Effector memory CD8-positive, alpha-beta T cell (primary cell): Measurements from ENCODE around the gene ARHGAP24.

Source experiments
- ATAC-seq: fragments of 150-1000 bp; cut with Tn5 transposase; replicated peaks from 2 replicates; pipeline ENCODE4 v1.10.0; 2021; ENCODE audit warnings: mild to moderate bottlenecking, moderate library complexity
- DNase-seq, 3 experiments: peaks; one replicate each; pipeline ENCODE4 v3.0.0; 2021
- H3K27ac Mint-ChIP-seq, 2 donors: one replicate each; pipeline ENCODE4 v1.8.0; 2022; ENCODE audit warnings: mild to moderate bottlenecking in 2 of 2, mixed read lengths in 2 of 2, moderate library complexity in 2 of 2
- H3K27me3 Mint-ChIP-seq, 2 donors: one replicate each; pipeline ENCODE4 v1.8.0; 2022; ENCODE audit warnings: mixed read lengths in 2 of 2
- H3K36me3 Mint-ChIP-seq: one replicate; pipeline ENCODE4 v1.8.0; 2022; ENCODE audit warnings: mild to moderate bottlenecking, moderate library complexity, mixed read lengths; ENCODE audit not compliant: insufficient read depth
- H3K4me1 Mint-ChIP-seq, 2 donors: one replicate each; pipeline ENCODE4 v1.8.0; 2022; ENCODE audit warnings: low read depth in 2 of 2, mixed read lengths in 2 of 2
- H3K4me3 Mint-ChIP-seq, 2 donors: one replicate each; pipeline ENCODE4 v1.8.0; 2022; ENCODE audit warnings: mild to moderate bottlenecking in 2 of 2, mixed read lengths in 2 of 2, moderate library complexity in 2 of 2
- H3K9me3 Mint-ChIP-seq, 2 donors: one replicate each; pipeline ENCODE4 v1.8.0; 2022; ENCODE audit warnings: mixed read lengths in 2 of 2

ARHGAP24 gene

DNA sequence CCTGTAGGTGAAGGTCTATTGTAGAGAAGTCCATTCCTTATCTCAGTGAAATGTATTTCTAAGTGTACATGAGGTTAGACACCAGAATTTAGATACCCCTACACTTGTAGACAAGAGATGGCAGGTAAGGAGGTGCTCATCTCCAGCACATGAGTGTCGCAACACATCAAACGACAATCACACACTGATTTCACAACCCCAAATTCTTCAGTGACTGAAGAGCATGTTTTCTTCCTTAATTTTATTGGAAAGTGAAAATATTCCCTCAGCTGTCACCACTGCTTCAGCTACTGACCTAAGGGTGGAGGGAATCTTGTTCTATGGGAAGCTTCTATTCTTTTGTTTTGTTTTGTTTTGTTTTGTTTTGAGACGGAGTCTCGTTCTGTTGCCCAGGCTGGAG lies 280.3 kb downstream of the ARHGAP24 start:
- Mint-ChIP-seq H3K9me3 (peaks cover 15 to 16% of the 10 kb centered on the region in 2 donors), H3K27ac (no peak overlapping the region), H3K4me3 (no peak overlapping the region), H3K27me3 (no peaks in the 10 kb centered on the region), H3K36me3 (no peaks in the 10 kb centered on the region), H3K4me1 (no peaks in the 10 kb centered on the region)
- DNase-seq: no peak
- ATAC-seq: no peak

DNA sequence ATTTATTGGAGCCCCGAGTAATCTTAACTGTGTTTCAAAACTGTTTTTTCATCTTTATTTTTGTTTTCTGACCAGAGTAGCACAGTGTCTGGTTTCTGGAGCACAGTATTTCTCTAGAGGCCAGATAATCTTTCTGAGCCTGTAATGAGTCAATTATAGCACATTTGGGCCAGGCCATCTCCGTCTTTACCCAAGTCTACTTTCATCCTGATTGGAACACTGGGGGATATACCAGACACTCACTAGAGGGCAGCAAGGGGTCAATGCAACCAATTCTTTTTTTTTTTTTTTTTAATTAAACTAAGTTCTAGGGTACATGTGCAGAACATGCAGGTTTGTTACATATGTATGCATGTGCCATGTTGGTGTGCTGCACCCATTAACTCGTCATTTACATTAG lies 282.0 kb downstream of the ARHGAP24 start:
- no peaks in the 10 kb centered on the region for H3K36me3 Mint-ChIP-seq
- no peak overlapping the region for H3K4me3 Mint-ChIP-seq
- peaks cover 14 to 15% of the 10 kb centered on the region in 2 donors for H3K9me3 Mint-ChIP-seq
- H3K27me3 Mint-ChIP-seq: no peaks in the 10 kb centered on the region
- H3K27ac Mint-ChIP-seq: no peak overlapping the region
- no peak for ATAC-seq
- no peaks in the 10 kb centered on the region for H3K4me1 Mint-ChIP-seq
- DNase-seq: no peak

GRCh38 chr4:85759388-85759787 lies 284.4 kb downstream of the ARHGAP24 start:
- no peak overlapping the region for H3K27ac Mint-ChIP-seq
- no peaks in the 10 kb centered on the region for H3K27me3 Mint-ChIP-seq
- no peak overlapping the region for H3K4me3 Mint-ChIP-seq

DNA sequence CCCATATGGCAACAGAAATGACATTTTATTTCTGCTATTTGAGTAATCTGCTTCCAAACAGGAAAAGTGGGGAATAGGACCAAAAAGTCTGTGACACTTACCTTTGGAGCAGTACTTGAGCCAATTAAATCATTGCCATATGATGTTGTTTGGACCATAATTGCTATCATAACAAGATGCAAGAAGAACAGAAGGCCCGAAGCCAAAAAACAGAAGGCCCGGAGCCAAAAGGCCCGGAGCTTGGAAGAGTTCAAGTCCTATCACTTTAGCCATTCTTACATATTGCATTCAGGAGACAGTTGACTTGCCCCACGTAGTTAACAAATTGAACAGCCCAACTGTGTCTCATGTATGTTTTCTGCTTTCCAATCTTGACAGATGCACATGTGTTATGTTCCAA lies 285.6 kb downstream of the ARHGAP24 start:
- DNase-seq (no peak), ATAC-seq (no peak)
- Mint-ChIP-seq H3K27me3 (no peaks in the 10 kb centered on the region), H3K27ac (no peak overlapping the region), H3K4me3 (no peak overlapping the region), H3K9me3 (peaks cover 10 to 12% of the 10 kb centered on the region in 2 donors), H3K4me1 (no peaks in the 10 kb centered on the region), H3K36me3 (no peaks in the 10 kb centered on the region)

More at GRCh38 chr4:85759388-85759787, 284.4 kb downstream of the ARHGAP24 start:
- ATAC-seq (no peak), DNase-seq (no peak)
- H3K9me3 Mint-ChIP-seq: peaks cover 10 to 13% of the 10 kb centered on the region in 2 donors
- H3K36me3 Mint-ChIP-seq: no peaks in the 10 kb centered on the region
- H3K4me1 Mint-ChIP-seq: no peaks in the 10 kb centered on the region

DNA sequence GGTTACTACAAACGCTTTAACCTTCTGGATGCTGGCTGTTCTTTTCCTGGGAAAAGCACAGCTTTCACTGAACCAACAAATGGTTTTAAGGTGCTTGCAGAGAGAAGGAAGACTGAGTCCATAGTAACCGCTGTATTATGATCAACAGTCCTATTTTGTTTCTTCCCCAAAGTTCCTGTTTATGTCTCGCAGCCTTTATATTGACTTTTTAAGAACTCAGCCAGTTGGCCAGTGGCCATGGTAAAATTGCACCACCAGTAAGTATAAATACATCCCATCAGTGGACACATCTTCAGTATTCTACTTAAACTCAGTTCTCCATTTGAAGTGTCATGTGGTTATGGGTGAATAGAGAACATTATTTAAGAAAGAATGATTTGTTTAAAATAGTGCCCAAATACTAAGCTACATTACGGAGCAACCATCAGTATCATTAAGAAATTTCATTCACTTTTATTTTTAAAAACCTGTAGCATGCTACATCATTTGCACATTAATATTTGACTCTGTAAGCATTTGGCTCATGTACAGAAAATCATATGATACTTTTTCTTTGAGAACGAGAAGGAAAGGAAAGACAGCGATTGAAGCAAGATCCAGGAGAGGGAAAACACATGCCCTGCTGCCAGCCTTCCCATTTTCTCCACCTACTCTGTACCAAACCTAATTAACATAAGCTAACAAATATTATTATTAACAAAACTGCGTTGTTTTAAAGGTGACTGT lies 287.0 kb downstream of the ARHGAP24 start:
- Mint-ChIP-seq H3K9me3 (peaks cover 10 to 12% of the 10 kb centered on the region in 2 donors), H3K27ac (no peak overlapping the region), H3K36me3 (no peaks in the 10 kb centered on the region), H3K4me1 (no peaks in the 10 kb centered on the region), H3K4me3 (no peak overlapping the region), H3K27me3 (no peaks in the 10 kb centered on the region)
- DNase-seq: no peak
- no peak for ATAC-seq

DNA sequence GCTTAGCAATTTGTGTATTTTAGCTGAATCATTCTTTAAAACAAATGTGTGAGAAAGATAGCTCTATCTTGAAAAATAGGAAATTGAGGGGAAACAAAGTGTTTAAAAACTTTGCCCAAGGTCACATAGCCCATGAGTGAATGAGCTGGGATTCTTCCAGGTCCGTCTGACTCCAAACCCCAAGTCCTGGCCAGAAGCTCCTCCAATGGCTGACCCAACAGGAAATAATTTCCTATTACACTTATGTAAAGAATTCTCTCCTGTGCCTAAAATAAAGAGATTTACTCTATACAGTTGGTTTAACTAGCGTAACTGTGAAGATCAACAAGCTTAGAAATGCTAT lies 287.6 kb downstream of the ARHGAP24 start:
- Mint-ChIP-seq H3K4me1 (no peaks in the 10 kb centered on the region), H3K27ac (no peak overlapping the region), H3K4me3 (no peak overlapping the region), H3K27me3 (no peaks in the 10 kb centered on the region), H3K9me3 (peaks cover 10 to 12% of the 10 kb centered on the region in 2 donors), H3K36me3 (no peaks in the 10 kb centered on the region)
- DNase-seq: no peak
- no peak for ATAC-seq

GRCh38 chr4:85763202-85763601 lies 288.3 kb downstream of the ARHGAP24 start:
- ATAC-seq: no peak
- Mint-ChIP-seq H3K36me3 (no peaks in the 10 kb centered on the region), H3K27me3 (no peaks in the 10 kb centered on the region), H3K4me3 (no peak overlapping the region), H3K9me3 (peaks cover 8 to 12% of the 10 kb centered on the region in 2 donors), H3K4me1 (no peaks in the 10 kb centered on the region), H3K27ac (no peak overlapping the region)
- DNase-seq: no peak

DNA sequence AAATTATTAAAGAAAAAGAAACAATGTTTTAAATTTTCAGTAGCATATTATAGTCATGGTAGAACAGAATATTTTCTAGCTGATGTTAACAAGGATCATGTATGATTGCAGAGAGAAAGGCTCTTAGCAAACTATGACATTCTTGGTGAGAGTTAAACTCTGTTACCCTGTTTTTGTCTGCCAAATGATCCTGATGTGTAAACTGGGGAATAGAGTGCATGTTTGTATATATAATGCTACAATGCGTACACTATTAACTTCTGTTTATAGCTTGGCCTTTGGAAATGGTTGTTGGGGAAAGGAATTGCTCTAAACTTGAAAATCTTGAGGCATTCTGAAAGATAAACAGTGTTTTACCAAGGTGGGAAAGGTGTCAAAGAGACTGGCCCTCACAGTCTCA lies 292.7 kb downstream of the ARHGAP24 start:
- ATAC-seq: no peak
- Mint-ChIP-seq H3K4me1 (no peaks in the 10 kb centered on the region), H3K36me3 (no peaks in the 10 kb centered on the region), H3K27me3 (no peaks in the 10 kb centered on the region), H3K9me3 (peaks cover 0 to 6% of the 10 kb centered on the region in 2 donors), H3K27ac (no peak overlapping the region), H3K4me3 (no peak overlapping the region)
- DNase-seq: no peak

DNA sequence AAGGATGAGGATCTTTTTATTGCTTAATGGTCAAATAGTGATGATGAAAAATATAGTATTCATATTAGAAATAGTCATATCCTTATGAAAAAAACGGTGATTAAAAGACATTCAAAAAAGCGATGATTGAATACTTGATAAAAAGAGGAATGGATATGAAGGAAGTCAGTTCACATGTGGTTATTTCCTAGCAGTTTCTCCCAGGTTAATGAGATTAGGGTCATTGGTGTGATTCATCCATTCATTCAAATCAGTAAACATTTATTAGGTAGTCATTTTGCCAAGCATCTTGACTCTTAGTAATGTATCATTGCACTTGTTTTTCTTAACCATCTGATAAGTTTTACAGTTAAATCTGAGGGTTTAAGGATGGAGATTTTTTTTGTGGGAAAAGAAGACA lies 294.1 kb downstream of the ARHGAP24 start:
- H3K27me3 Mint-ChIP-seq: no peaks in the 10 kb centered on the region
- no peak for DNase-seq
- ATAC-seq: no peak
- H3K4me3 Mint-ChIP-seq: no peak overlapping the region
- no peaks in the 10 kb centered on the region for H3K4me1 Mint-ChIP-seq
- peaks cover 0 to 12% of the 10 kb centered on the region in 2 donors for H3K9me3 Mint-ChIP-seq
- H3K27ac Mint-ChIP-seq: no peak overlapping the region
- H3K36me3 Mint-ChIP-seq: no peaks in the 10 kb centered on the region

- Mint-ChIP-seq H3K27ac (no peak overlapping the region), H3K4me1 (no peaks in the 10 kb centered on the region), H3K4me3 (no peak overlapping the region), H3K9me3 (peaks cover 8 to 26% of the 10 kb centered on the region in 2 donors), H3K36me3 (no peaks in the 10 kb centered on the region), H3K27me3 (no peaks in the 10 kb centered on the region)
- no peak for DNase-seq
- ATAC-seq: no peak
Observed at GRCh38 chr4:85772470-85772869, 297.5 kb downstream of the ARHGAP24 start.

DNA sequence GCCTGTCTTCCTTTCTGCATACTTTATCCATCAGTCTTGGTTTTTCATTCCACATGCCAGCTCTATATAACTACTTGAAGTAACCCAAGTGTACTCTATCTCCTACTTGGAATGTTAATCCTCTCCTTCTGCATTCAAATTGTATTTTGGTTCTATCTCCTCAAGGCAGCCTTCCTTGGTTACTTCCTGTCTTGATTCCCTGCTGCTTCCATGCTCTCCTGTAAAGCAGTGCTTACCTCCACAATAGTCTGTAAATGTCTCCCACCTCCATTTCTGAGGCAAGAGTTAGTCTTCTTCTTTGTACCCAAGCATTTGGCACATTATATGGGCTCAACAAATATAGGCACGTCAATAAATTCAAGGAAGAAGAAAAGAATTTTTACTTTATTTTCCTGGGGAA lies 298.4 kb downstream of the ARHGAP24 start:
- ATAC-seq (no peak), DNase-seq (no peak)
- no peaks in the 10 kb centered on the region for H3K36me3 Mint-ChIP-seq
- peaks cover 8 to 20% of the 10 kb centered on the region in 2 donors for H3K9me3 Mint-ChIP-seq
- no peak overlapping the region for H3K27ac Mint-ChIP-seq
- H3K4me1 Mint-ChIP-seq: no peaks in the 10 kb centered on the region
- no peaks in the 10 kb centered on the region for H3K27me3 Mint-ChIP-seq
- no peak overlapping the region for H3K4me3 Mint-ChIP-seq

GRCh38 chr4:85774000-85774399 lies 299.1 kb downstream of the ARHGAP24 start:
- ATAC-seq: no peak
- H3K4me3 Mint-ChIP-seq: no peak overlapping the region

DNA sequence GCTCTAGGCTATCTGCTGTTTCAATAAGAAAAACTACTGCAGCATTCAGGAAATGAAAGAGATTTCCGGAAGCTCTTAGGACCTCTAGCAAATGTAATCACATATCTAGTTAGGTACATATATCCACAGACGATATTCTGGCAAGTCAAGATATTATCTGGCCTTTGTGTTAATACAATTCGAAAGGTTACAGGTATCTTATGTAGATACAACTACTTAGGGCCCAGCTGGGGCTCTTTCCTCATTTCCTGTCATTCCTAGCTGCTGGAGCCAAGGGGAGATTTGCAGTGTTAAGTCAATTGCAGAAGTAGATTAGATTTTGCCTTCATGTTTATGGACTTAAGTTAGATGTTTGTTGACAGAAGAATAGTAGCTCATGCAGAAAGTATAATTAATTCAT lies 299.5 kb downstream of the ARHGAP24 start:
- H3K4me3 Mint-ChIP-seq: no peak overlapping the region
- H3K4me1 Mint-ChIP-seq: no peaks in the 10 kb centered on the region
- H3K27me3 Mint-ChIP-seq: no peaks in the 10 kb centered on the region
- no peaks in the 10 kb centered on the region for H3K36me3 Mint-ChIP-seq
- H3K9me3 Mint-ChIP-seq: peaks cover 8 to 20% of the 10 kb centered on the region in 2 donors
- ATAC-seq (no peak), DNase-seq (no peak)
- H3K27ac Mint-ChIP-seq: no peak overlapping the region

More at GRCh38 chr4:85774000-85774399, 299.1 kb downstream of the ARHGAP24 start:
- H3K4me1 Mint-ChIP-seq: no peaks in the 10 kb centered on the region
- no peak overlapping the region for H3K27ac Mint-ChIP-seq
- DNase-seq: no peak
- H3K9me3 Mint-ChIP-seq: peaks cover 8 to 20% of the 10 kb centered on the region in 2 donors
- no peaks in the 10 kb centered on the region for H3K27me3 Mint-ChIP-seq
- no peaks in the 10 kb centered on the region for H3K36me3 Mint-ChIP-seq

DNA sequence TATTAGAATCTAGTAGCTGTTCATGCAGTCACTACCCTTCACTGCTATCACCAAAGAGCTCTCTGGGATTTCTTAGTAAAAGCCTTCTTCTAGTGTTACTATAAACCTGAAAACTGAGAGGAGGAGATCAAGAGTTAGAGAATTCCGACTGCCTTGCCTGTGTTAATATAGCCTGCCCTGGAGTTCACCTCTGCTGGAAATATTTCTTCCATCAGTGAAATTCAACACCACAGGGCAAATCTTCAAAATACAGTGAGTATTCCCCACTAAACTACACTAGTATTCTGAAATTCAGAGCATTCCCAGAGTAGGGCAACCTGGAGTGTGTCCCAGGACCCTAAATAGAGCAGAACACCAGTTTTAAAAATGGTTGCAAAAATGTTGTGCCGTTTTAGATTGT lies 301.1 kb downstream of the ARHGAP24 start:
- no peak for ATAC-seq
- no peaks in the 10 kb centered on the region for H3K4me1 Mint-ChIP-seq
- peaks cover 8 to 20% of the 10 kb centered on the region in 2 donors for H3K9me3 Mint-ChIP-seq
- no peak overlapping the region for H3K27ac Mint-ChIP-seq
- H3K4me3 Mint-ChIP-seq: no peak overlapping the region
- H3K36me3 Mint-ChIP-seq: no peaks in the 10 kb centered on the region
- H3K27me3 Mint-ChIP-seq: no peaks in the 10 kb centered on the region
- DNase-seq: no peak
